Osteoblast (primary cell): ENCODE results near the gene IL22. TPM values are rescaled to one million over a fixed set of nuclear protein-coding genes. Genes with fewer than 3 reads are reported as not detected.

Experiments
- DNase-seq: peaks from one replicate; pipeline ENCODE4 v3.0.0; 2011; ENCODE audit warnings: low spot score, mixed read lengths; ENCODE audit not compliant: insufficient read length; ENCODE audit errors: missing footprints
- H2AFZ ChIP-seq: 2 replicates; pipeline ENCODE4 v1.6.0; 2011; ENCODE audit warnings: mild to moderate bottlenecking, low read length
- H3K27ac ChIP-seq: 2 replicates; pipeline ENCODE4 v1.5.1; 2011; ENCODE audit warnings: mild to moderate bottlenecking, low read depth, low read length, moderate library complexity
- H3K27me3 ChIP-seq: 2 replicates; pipeline ENCODE4 v1.6.0; 2012; ENCODE audit warnings: mild to moderate bottlenecking, control low read depth, inconsistent platforms, low read length, moderate library complexity; ENCODE audit not compliant: insufficient read depth
- H3K36me3 ChIP-seq: 2 replicates; pipeline ENCODE4 v1.5.1; 2011; ENCODE audit warnings: mild to moderate bottlenecking, low read length, control low read depth, moderate library complexity; ENCODE audit not compliant: insufficient read depth
- H3K4me1 ChIP-seq: 2 replicates; pipeline ENCODE4 v1.5.1; 2011; ENCODE audit warnings: mild to moderate bottlenecking, low read length, control low read depth, moderate library complexity; ENCODE audit not compliant: insufficient read depth
- H3K4me2 ChIP-seq: 2 replicates; pipeline ENCODE4 v1.6.0; 2011; ENCODE audit warnings: mild to moderate bottlenecking, low read length; ENCODE audit not compliant: insufficient read depth
- H3K4me3 ChIP-seq: fragments of 200-600 bp; sonication (generic); 3 replicates; pipeline ENCODE4 v1.5.1; 2012; ENCODE audit warnings: mild to moderate bottlenecking, low read length, inconsistent platforms; ENCODE audit not compliant: insufficient read depth
- H3K79me2 ChIP-seq: 2 replicates; pipeline ENCODE4 v1.6.0; 2012; ENCODE audit warnings: mild to moderate bottlenecking, low read length, control low read depth, inconsistent platforms; ENCODE audit not compliant: insufficient read depth
- H3K9me3 ChIP-seq: 2 replicates; pipeline ENCODE4 v1.5.1; 2011; ENCODE audit warnings: low read depth, low read length, control low read depth
- H4K20me1 ChIP-seq: 2 replicates; pipeline ENCODE4 v1.6.0; 2012; ENCODE audit warnings: mild to moderate bottlenecking, low read length, control low read depth; ENCODE audit not compliant: insufficient read depth
- CTCF ChIP-seq: IDR thresholded peaks from 2 replicates; pipeline ENCODE4 v1.5.1; 2011; ENCODE audit warnings: mild to moderate bottlenecking, low read depth, low read length, moderate library complexity; ENCODE audit errors: extremely low read depth
- total RNA-seq: library from RNA; depleted of rRNA; stranded (reverse); fragments of >200 nt; gene quantifications from 2 replicates; pipeline ENCODE4 v1.2.3, GENCODE V29; 2012

IL22 gene
- total RNA-seq, 1 donor = not detected

- Histone ChIP-seq H3K4me3 (no peak overlapping the region), H3K36me3 (no peaks in the 10 kb centered on the region), H3K27ac (no peak overlapping the region), H3K4me1 (peaks cover under 1% of the 10 kb centered on the region), H3K4me2 (no peak overlapping the region), H3K27me3 (no peaks in the 10 kb centered on the region), H3K79me2 (no peaks in the 10 kb centered on the region), H3K9me3 (no peaks in the 10 kb centered on the region), H2AFZ (no peak overlapping the region), H4K20me1 (no peaks in the 10 kb centered on the region)
- no peak for DNase-seq
- no peak for TF ChIP-seq CTCF
Observed at GRCh38 chr12:68286396-68286795, 33.0 kb upstream of the IL22 start.

DNA sequence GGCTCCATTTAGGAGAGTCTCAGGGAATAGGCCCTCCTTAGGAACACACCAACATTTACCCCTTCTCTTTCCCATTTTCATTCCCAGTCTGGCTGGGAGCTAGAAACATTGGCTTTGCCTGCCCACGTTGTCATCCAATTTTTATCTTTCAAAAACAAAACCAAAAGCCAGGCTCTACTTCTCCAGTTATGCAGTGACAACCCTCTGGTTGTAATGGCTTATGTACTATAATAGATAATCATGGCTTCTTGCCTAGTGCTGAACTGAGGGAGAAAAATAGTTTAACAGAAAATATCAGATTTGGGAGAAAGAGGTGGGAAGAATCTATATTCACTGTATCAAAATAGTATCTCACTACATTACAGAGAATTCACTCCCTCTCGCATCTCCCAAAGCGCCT is 32.1 kb upstream of the IL22 start:
- no peak for DNase-seq
- H3K4me2 ChIP-seq = no peak overlapping the region
- no peaks in the 10 kb centered on the region for H3K79me2 ChIP-seq
- H2AFZ ChIP-seq = peak overlapping the region; percentile 28
- no peaks in the 10 kb centered on the region for H3K9me3 ChIP-seq
- no peak overlapping the region for H3K4me3 ChIP-seq
- H3K4me1 ChIP-seq = no peaks in the 10 kb centered on the region
- no peaks in the 10 kb centered on the region for H4K20me1 ChIP-seq
- no peaks in the 10 kb centered on the region for H3K36me3 ChIP-seq
- TF ChIP-seq CTCF = no peak
- H3K27me3 ChIP-seq = no peaks in the 10 kb centered on the region
- no peak overlapping the region for H3K27ac ChIP-seq

DNA sequence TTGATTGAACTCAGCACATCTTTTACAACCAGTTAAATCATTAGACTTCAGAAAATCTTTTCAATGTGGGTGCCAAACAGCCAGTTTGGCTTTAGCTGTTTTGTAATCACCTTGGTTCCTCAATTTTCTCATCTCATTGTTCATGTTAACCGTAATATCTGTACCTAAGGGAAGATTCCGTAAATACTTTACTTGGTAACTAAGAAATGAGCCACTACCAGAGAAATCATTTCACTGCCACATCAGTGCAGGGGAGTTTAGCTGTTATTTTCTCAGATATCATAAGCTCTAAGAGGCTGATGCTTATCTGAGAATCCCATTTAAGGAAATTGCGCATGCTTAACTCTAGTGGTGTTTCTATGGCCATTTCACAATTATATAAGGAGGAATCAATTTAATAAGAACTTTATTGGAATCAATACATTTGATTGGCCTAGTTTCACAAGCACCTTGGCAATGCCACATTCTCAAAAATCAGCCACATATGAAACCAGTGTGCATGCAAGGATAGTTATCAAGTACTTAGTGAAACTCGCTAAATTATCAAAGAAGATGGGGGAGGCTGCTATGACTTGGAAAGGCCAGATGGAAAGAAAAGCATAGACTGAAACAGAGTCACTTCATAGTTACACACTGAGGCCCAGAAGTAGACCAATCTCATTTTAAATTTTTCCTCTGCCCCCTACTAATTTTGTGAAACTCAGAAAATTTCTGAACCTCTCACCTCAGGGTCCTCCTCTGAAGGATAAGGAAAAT is 28.1 kb upstream of the IL22 start:
- no peak for TF ChIP-seq CTCF
- Histone ChIP-seq H2AFZ (no peak overlapping the region), H3K9me3 (no peaks in the 10 kb centered on the region), H3K4me2 (no peak overlapping the region), H3K27me3 (no peaks in the 10 kb centered on the region), H3K79me2 (no peaks in the 10 kb centered on the region), H3K36me3 (no peaks in the 10 kb centered on the region), H3K4me1 (peaks cover 12% of the 10 kb centered on the region), H3K27ac (no peak overlapping the region), H4K20me1 (no peaks in the 10 kb centered on the region), H3K4me3 (no peak overlapping the region)
- no peak for DNase-seq

GRCh38 chr12:68280240-68280639 is 26.8 kb upstream of the IL22 start:
- no peak for TF ChIP-seq CTCF
- H2AFZ ChIP-seq = no peak overlapping the region
- DNase-seq = no peak

More at GRCh38 chr12:68280240-68280639, 26.8 kb upstream of the IL22 start:
- H3K4me1 ChIP-seq = peaks cover 13% of the 10 kb centered on the region
- no peak overlapping the region for H3K4me3 ChIP-seq
- no peaks in the 10 kb centered on the region for H3K79me2 ChIP-seq
- no peaks in the 10 kb centered on the region for H3K27me3 ChIP-seq
- no peaks in the 10 kb centered on the region for H3K36me3 ChIP-seq
- no peaks in the 10 kb centered on the region for H3K9me3 ChIP-seq
- H3K4me2 ChIP-seq = no peak overlapping the region
- no peak overlapping the region for H3K27ac ChIP-seq
- H4K20me1 ChIP-seq = no peaks in the 10 kb centered on the region
